Cerebellar cortex (tissue), 1 donor: ENCODE data around the gene CD160.
"Not testable (repeated sequence)": the region's sequence is repeated elsewhere in the genome, so short reads cannot be mapped to it uniquely, and the experiment has no call there.

ENCODE experiments used
- DNase-seq: peaks from one replicate; pipeline ENCODE4 v3.0.0-alpha.2; 2015; ENCODE audit warnings: low spot score

CD160 gene

DNA sequence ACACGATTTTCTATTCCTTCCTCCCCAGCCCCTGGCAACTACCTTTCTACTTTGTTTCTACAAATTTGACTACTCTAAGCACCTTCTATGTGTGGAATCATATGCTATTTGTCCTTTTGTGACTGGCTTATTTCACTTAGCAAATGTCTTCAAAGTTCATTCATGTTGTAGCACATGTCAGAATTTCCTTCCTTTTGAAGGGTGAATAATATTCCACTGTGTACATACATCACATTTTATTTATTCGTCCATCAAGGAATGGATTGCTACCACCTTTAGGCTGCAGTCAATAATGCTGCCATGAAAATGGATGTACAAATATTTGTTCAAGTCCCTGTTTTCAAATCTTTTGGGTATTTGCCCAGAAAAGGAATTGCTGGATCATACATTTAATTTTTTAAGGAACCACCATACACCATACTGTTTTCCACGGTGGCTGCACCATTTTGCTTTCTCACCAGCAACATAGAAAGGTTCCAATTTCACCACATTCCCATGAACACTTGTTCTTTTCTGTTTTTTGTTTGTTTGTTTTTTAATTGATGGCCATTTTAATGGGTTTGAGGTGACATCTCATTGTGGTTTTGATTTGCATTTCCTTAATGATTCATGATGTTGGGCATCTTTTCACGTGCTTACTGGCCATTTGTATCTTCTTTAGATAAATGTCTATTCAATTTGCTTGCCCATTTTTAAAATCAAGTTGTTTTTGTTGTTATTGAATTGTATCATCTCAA lies 8.8 kb upstream of the CD160 start:
- DNase-seq, result no peak

- DNase-seq, result no peak
These were observed 8.1 kb upstream of the CD160 start for GRCh38 chr1:145711213-145711651.

- peak; percentile 42 for DNase-seq
These were observed 4.7 kb upstream of the CD160 start for GRCh38 chr1:145714524-145715111.

- peak; percentile 62 for DNase-seq
These were observed 2.5 kb upstream of the CD160 start for GRCh38 chr1:145716641-145717345.

- no peak for DNase-seq
These were observed 1.5 kb upstream of the CD160 start for GRCh38 chr1:145717833-145718232.

DNA sequence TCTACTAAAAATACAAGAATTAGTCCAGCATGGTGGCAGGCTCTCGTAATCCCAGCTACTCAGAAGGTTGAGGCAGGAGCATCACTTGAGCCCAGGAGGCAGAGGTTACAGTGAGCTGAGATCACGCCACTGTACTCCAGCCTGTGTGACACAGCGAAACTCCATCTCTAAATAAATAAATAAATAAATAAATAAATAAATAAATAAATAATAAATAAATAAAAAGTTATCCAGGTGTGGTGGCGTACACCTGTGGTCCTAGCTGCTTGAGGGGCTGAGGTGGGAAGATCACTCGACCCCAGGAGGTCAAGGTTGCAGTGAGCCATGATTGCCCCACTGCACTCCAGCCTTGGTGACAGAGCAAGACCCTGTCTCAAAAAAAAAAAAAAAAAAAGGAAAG lies 834 bp upstream of the CD160 start:
- DNase-seq, result not testable (repeated sequence)

- no peak for DNase-seq
These were observed 1.2 kb downstream of the CD160 start for GRCh38 chr1:145720556-145720877.

- peak; percentile 75 for DNase-seq
These were observed 1.8 kb downstream of the CD160 start for GRCh38 chr1:145720878-145721671.

DNA sequence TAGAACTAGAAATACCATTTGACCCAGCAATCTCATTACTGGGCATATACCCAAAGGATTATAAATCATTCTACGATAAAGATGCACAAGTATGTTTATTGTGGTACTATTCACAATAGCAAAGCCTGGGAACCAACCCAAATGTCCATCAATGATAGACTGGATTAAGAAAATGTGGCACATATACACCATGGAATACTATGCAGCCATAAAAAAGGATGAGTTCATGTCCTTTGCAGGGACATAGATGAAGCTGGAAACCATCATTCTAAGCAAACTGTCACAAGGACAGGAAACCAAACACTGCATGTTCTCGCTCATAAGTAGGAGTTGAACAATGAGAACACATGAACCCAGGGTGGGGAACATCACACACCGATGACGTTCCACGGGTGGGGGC lies 6.9 kb downstream of the CD160 start:
- not testable (repeated sequence) for DNase-seq

DNA sequence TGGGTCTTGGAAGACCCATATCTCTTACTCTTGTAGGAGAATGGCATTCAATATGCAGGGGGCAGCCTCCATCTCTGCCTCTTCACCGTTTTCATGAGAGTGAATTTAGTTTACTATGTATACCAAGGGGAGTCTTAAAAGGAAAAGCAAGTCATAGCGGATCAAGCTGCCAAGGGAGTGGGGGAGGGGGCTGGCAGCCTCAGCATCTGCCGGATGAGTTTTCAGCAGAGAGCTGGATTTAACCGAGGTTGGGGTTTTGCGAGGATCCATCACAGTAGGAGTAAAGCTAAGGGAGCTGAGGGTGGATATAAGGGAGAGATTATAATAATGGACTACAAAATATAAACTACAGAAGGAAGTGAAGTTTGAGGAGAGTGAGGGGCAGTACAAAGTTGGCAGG lies 9.9 kb downstream of the CD160 start:
- no peak for DNase-seq

DNA sequence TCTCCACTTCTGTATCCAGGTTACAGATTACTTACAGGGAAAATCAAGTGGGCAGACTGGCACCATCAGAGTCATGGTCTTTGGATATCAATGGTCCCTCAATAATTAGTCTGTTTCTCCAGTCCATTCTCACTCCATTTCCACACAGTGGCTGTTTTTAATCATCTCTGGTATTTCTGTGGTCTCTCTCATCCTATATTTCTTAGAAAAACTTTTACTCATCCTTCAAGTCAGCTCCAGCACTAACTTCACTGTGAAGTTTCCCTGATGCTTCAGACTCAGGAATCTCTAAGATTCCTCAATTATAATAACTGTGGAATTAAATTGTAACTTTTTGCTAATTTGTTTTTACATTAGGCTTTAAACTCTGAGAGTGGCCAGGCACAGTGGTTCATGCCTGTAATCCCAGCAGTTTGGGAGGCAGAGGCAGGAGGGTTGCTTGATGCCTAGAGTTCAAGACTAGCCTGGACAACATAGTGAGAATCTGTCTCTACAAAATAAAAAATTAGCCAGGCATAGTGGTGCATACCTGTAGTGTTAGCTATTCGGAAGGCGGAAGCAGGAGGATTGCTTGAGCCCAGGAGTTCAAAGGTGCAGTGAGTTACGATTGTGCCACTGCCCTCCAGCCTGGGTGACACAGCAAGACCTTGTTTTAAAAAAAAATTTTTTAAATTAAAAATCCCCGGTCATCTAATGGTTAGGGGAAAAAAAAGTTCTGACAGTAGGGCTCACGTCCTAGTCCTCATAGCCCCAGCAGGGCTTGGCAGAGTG lies 10.6 kb downstream of the CD160 start:
- DNase-seq, result no peak

GRCh38 chr1:145730467-145730866 lies 11.2 kb downstream of the CD160 start:
- no peak for DNase-seq

DNA sequence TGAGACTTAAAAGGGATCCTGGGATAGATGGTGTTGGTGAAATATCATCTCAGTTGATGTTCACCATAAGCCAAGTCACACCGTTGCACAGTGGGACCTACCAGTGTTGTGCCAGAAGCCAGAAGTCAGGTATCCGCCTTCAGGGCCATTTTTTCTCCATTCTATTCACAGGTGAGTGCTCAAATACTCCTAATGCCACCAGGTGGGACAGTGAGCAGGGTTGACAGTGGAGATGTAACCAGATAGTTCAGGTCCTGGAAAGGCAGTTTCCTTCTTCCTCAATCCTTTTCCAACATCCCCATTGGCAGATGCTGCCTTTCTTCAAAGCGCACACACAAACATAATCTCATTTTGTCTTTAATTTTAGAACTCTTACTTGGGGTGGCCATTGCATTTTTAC lies 11.6 kb downstream of the CD160 start:
- no peak for DNase-seq

- no peak for DNase-seq
These were observed 16.9 kb downstream of the CD160 start for GRCh38 chr1:145736191-145736590.

DNA sequence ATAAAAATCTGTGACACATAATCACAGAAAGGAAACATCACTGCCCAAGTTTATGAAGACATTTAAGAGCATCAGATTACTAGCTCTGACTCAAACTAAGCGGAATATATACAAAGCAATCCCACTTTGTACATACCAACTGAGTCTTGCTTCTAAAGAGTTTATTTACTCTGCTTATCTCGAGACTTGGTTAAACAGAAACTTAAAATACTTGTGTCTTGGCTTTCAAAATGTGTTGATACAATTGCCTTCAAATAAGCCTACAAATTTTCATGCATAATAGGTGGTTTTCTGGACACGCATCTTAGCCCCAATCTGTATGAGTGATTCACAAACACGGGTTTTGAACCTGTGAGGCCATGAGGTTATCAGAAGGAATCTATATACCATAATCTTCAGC lies 21.0 kb downstream of the CD160 start:
- no peak for DNase-seq

DNA sequence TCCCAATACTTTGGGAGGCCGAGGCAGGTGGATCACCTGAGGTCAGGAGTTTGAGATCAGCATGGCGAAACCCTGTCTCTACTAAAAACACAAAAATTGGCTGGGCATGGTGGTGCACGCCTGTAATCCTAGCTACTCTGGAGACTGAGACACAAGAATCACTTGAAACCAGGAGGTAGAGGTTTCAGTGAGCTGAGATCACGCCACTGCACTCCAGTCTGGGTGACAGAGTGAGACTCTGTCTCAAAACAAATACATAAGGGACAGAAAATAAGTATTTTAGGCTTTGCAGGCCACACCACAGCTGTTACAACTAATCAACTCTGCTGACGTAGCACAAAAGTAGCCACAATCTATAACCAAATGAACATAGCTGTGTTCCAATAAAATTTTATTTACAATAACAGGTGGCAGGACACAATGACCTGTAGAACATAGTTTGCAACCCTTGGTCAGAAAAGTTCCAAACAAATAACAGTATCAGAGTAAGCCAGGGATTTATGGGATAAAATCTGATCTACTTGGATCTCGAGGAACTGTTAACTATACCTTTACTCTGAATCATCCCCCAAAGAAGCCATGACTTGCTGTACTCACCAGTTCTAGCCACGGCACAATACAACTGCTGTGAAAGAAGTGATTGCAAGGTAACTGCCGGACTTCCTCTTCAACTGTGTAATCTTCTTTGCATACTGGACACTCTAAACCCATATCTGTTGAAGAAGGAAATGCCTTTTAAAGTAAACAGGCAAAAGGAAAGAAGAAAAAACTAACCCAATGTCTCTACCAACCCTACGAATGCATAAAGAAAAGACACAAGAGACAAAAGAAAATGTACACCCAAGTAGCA lies 28.3 kb downstream of the CD160 start:
- DNase-seq, result no peak

GRCh38 chr1:145750426-145750825 lies 31.1 kb downstream of the CD160 start:
- no peak for DNase-seq

DNA sequence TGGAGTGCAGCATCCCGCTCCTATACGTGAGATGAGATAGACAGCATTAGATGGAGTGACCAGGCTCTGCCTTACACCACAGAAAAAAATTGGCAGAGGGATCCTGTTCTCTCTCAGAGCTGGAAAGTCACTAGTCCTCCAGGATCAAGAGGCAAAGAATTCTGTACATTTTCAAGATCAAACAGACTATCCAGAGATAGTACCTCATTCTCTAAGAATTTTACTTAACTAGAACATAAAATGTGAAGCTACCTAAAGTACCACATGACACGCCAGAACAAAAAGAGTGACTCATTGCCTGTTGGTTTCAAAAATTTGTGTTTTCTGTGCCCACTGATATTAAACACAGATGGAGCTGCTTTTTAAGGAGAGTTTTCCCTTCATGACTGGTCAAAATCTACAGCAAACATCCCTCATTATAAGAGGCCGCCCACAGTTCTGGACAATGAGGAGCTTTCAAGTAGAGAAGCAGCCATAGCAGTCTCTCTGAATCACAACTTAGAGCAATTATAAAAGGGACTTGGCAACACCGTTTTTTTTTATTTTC lies 32.3 kb downstream of the CD160 start:
- peak; percentile 48 for DNase-seq

GRCh38 chr1:145757420-145757819 lies 38.1 kb downstream of the CD160 start:
- DNase-seq, result peak; percentile 15

- DNase-seq, result peak; percentile 98
These were observed 38.8 kb downstream of the CD160 start for GRCh38 chr1:145758116-145758515.

GRCh38 chr1:145758575-145758974 lies 39.3 kb downstream of the CD160 start:
- no peak for DNase-seq
